Hematopoietic multipotent progenitor cell treated with erythropoietin and hydrocortisone succinate and interleukin-3 and kit ligand, for 6 days (in vitro differentiated cells): Measurements from ENCODE around the gene KRT6B.
"Not testable (repeated sequence)": the region's sequence is repeated elsewhere in the genome, so short reads cannot be mapped to it uniquely, and the experiment has no call there.

Source experiments
- DNase-seq: peaks from one replicate; pipeline ENCODE4 v3.0.0-alpha.2; 2015

The KRT6B gene

DNA sequence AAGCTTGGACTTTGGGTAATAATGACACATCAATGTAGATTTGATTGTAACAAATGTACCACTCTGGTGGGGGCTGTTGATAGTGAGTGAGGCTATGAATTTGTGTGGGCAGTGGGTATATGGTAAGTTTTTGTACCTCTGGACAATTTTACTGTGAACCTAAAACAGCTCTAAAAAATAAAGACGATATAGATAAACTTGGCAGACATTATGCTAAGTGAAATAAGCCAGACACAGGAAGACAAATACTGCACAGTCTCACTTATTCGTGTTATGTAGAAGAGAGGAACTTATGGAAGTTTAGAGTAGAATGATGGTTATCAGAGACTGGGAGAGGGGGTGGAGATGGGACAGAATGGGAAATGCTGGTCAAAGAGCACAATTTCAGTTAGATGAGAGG is 13.0 kb upstream of the KRT6B start:
- no peak for DNase-seq

DNA sequence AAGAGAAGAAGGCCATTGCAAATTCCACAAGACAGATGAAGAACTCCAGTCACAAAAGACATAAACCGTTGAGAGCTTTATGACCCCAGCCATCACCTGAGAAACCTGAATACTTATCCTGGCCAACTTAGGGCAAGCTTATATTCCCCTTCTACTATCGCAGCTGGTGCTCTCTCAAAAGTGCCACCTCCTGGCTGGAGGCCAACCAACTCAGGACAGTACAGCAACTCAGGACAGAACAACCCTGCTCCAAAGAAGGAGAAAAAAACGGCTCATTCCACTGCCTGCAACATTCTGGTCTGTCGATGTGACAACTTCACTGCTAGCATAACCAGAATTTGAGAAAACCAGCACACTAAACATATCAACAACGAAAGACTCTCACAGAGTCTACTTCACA is 9.7 kb upstream of the KRT6B start:
- DNase-seq: no peak

DNA sequence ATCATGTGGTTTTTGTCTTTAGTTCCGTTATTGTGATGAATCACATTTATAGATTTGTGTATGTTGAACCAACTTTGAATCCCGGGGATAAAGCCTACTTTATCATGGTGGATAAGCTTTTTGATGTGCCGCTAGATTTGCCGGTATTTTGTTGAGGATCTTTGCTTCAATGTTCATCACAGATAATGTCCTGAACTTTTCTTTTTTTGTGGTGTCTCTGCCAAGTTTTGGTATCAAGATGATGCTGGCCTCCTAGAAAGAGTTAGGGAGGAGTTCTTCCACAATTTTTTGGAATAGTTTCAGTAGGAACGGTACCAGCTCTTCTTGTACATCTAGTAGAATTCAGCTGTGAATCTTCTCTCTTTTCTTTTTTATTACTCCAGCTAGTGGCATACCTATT is 6.9 kb upstream of the KRT6B start:
- DNase-seq: no peak

DNA sequence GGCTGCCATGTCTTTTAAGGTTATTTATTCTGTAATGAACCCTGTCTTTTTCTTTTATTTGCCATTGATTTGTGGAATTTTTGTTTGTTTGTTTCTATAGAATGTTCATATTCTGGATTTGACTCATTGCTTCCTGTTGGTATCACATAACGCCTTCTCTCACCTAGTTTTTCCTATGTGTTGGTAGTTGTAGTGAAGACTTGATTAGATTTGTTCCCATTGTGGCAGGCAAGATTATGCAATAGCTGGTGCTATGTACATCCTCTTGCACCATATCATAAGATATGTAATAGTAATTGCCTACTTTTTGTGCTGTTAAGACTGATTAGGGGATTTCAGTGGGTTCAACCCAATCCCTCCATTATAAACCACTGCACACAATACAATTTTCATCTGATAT is 3.9 kb upstream of the KRT6B start:
- DNase-seq: peak; percentile 37

DNA sequence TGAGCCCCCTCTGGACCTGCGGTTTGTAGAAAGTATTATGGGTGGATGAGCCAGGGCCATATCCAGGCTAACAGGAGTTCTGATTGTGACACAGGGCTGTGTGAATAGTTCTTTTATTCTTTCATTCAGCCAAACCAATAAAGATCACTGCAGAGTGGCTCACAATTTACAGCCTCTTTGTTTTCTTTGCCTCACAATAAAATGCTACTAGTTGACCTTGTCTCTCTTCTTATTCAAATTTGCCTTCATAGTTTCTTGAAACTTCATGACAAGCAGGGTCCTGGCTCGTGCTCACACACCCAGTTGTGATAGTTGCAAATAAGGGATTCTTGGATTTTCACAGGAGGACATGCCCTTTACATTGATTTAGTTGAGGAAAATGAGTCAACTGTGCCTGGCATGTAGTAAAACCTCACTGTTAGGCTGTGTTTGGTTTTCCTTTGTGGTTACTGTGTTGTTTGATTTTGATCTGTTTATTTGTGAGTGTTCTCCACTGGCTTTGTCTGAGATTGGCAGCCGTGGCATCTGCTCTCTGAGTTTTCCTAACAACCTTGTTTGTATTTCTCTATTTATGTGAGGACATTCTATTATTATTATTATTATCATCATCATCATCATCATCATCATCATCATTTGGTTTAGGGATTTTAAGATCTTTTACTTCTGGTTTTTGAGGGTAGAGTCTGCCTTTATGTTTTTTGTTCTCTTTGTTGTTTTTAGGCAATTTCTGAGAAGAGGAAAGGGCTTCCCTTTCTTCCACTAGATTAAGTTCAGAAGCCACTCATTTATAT is 2.7 kb upstream of the KRT6B start:
- DNase-seq: no peak

DNA sequence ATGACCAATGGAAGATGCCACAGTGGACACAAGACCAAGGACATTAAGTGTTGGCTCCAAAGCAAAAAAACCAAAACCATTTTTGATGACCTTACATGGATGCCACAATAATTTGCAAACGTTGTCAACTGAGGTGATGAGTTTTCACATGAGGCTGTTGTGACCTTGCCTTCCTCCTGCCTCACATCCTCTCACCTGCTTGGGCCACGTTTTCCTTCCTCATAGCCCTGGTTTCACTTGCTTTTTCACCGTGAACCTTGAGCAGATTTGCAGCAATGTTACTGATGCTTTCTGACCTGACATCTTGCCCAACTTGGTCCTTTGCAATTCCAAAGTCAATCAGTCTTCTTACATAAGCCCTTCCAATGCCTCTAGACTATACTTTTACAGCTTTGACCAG is 3.7 kb downstream of the KRT6B start:
- no peak for DNase-seq

DNA sequence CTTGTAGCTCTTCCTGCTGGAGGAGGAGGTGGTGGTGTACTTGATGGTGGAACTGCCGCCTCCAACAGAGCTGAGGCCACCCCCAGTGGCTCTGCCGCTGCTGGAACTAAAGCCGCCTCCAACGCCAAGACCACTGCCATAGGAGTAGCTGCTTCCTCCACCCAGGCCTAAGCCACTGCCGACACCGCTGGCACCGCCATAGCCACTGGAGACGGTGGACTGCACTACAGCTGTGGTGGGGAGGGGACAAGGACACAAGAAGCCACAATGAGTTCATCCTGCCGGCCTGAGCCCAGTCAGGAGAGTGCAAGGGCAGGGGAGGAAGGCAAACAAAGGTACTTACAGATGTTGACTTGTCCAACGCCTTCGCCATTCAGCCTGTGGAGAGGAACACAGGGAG is 4.8 kb downstream of the KRT6B start:
- not testable (repeated sequence) for DNase-seq

DNA sequence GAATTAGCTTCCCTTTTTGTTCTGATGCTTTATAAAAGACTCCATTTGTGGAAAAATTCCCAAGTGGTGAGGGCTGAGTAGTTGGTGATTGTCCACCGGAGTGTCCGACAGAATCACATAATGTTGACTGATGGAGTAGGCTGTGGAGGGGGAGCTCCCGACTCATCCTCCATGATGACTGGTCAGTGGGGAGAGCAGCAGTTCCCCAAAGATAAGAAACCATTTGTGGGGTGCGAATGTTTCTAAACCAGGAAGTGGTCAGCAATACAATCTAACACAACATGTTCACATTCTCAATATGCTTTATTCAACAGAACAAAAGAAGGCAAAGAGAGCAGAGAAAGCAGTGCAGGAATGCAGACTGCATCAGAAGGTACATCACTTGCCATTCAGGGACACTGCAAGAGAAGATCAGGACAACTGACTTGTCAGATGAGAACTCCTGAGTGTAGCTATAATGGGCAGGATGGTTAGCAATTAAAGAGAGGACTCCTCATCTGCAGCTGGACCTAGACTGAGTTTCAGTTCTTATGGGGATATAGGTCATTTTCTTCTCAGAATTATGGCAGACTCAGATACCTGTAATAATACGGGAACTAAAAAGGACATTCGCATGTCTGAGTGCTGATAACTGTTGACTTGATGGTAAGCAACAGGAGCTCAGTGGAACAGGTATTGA is 5.4 kb downstream of the KRT6B start:
- peak; percentile 59 for DNase-seq

DNA sequence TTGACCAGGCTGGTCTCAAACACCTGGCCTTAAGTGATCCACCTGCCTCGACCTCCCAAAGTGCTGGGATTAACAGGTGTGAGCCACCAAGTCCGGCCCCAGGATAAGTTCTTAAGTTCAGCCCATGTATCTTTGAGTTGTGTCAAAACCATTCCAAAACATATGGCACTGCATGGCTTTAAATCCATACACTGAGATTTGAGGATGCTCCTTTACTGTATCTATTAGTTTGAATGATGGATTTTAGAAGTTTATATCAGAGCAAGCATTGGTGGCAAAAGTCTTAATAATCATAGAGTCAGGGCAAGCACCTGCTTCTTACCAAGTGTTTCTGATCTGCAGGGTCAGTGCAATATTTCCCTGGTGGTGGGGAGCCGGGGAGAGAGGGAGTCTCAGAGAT is 6.1 kb downstream of the KRT6B start:
- no peak for DNase-seq

DNA sequence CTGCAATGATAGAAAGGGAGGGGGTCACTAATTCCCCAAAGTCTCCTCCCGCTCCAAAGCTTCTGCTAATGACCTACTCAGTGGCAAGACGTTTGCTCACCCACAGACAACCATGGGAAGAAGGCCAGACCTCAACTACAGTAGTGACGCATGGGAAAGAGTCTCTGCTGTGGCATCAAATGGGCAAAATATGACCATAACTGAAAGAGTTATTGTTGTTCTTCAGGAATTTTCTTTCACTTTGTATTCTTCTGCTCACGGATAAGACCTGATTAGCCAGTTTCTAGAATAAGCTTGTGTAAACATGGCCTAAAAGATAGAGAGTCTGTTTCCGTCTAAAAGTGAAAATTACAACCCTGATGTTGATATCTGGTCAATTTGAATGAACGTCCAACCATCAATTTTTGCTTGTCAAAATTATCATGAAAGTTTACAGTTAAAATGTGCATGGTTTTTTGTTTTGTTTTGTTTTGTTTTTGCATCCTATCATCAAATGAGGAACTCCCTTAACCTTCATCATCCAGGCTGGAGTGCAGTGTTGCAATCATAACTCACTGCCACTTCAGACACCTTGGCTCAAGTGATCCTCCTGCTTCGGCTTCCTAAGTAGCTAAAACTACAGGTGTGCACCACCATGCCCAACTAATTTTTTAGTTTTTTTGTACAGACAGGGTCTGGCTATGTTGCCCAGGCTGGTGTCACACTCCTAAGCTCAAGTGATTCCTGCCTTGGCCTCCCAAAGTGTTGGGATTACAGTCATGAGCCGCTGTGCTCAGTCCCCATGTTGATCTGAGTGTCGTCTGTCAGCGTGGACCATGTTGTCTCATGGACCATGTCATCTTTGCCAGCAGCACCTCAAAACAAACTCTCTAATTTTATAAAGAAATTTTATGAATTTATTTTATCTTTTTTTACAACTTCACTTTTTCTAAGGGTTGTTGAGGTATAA is 7.0 kb downstream of the KRT6B start:
- no peak for DNase-seq

DNA sequence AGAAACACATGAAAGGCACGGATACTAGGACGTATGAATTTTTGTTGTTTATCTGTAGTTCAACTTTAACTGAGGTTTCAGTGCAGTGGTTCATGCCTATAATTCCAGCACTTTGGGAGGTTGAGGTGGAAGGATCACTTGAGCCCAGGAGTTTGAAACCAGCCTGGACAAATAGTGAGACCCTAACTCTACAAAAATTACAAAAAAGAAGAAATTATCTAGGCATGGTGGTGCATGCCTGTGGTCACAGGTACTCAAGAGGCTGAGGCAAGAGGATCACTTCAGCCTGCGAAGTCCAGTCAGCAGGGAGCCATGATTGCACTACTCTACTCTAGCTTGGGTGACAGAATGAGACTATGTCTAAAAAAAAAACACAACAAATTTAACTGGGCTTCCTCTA is 8.0 kb downstream of the KRT6B start:
- DNase-seq: no peak

DNA sequence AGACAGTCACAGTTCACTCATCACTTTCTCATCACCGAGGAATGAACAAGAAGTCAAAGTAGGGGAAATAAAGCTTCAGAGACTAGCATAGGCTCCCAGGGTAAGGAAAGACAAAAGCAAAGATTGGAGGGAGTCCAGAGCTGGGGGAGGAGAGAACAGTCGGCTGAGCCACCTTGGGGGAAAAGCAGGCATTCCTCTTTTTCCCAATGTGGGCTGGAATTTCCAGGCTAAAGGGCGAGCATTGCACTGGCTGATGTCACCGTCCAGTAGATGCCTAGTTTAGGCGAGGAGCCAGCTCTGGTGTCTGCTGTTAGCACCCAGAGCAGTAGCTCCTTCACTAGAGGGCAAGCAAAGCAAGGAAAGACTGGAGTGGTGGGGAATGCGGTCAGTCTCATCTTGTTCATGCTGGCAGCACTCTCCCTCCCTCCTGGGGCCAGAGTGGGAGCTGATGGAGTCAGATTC is 9.3 kb downstream of the KRT6B start:
- DNase-seq: no peak

DNA sequence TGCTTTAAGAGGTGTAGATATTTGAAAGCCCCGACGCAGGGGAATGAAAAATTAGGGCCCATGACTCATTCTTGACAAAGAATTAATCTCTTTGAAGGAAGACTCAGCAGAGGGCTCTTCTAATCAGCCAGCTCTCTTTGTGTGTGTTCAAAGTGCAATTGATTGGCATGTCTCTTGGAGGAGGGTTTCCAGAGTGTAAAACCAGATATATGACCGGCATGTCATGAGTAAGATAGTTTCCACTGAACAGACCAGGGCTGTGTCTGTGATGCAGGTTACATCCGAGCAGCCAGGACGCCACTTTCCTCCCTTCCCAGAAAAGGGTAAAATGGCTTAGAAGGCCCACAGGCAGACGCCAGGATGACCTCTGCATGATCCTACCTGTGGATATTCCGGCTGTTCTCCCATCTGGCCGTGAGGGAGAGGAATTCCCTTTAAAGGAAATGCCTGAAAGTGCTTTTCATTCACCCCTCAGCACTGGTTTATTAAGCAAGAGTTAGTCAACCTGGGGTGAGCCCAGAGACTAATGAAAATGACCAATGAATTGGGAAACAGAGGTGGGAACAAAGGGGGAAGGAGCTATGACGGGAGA is 10.5 kb downstream of the KRT6B start:
- DNase-seq: no peak

DNA sequence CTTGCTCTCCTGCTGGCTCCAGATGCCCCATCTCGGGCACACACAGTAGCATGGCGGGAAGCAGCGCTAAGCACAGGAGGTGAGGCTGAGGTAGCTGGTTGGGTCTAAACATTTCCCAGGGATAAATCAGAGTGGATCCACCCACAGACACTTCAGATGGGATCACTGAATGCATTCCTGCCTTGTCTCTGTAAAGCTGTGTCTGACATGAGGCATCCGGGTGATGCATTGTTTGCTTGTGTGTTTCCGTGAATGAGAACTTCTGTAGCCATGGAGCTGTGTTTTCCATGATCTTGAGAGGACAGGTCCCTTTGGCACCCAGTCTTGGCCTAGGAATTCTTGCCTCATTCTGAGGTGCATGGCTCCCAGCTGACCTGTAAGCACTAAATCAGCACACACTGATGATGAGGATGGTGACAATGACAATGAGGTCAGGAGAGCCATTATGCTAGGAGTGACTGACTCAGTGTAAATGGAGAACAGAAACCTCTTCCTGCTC is 11.1 kb downstream of the KRT6B start:
- no peak for DNase-seq

DNA sequence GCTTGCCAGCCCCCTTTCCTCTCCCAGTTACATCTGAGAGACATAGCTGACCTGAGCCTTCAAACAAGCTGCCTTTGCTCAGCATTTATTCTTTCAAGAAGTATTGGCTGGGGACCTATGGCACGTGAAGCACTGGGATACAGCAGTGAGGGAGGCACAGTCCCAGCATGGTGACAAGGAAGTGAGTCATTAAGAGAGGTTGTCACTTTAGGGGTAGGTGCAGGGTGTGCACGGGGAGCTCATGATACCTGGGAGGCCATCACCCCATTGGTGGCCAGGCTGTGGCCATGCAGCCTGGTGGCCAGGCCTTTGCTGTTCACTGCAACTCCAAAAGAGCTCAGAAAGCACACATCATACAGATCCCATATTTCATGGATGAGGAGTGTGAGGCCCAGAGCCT is 12.1 kb downstream of the KRT6B start:
- DNase-seq: no peak

DNA sequence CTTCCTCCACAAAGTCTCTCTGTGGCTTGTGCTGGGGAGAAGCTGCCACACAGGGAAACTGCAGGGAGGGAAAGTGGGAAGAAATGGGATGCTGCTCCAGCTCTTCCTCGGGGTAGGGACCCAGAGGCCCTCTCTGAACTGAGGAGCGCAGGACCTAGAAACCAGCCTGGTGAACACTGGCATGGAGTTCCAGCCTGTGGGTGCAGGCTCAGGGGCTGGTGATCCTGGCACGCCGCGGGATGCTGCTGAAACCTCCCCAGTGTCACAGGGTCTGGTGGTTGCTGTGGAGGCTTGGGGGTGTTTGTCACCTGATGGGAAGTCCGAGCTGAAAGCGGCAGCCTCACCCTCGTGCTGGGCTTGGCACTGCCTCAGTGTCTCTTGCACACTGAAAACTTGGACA is 12.5 kb downstream of the KRT6B start:
- DNase-seq: no peak

DNA sequence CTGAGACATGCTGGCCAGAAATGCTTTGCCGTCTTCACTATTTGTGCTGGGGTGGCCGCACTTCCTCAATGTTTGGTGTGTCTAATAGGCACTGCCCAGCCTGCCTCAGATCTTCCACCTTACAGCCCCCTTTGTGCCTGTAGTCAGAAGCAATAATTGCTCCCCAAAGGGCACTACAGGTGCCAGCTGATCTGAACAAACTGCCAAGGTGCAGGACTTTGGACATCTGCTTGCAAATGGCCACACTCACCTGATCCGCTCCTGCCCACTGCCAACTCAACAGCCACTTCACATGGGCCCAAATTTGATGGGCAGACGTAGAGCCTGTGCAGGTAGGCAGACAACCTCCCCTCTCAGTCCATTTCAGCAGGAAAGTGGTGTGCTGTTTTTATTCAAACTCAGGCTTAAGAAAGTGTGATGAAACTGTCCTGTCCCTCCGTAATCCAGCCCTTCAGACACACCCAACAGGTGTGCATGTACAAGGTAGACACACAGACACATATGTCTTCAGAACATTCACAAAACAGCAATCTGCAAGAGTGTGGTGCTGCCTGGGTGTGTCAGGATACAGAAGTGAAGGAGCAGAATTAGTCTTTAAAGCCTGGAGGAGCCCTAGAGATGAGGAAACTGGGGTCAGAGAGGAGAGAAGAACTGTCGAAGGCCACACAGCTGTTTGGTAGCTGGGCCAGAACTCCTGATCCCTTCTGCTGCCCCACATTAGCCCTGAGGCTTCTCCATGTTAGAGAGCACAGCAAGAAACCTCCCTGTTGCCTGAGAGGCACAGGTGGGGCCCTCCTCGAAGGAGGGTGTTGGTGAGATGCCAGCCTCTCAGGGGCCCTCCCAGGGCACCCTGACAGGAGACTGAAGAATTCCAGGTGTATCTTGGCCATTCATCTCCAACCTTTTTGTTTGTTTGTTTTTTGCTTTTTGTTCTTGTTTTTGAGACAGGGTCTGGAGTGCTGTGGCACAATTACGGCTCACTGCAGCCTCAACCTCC is 13.3 kb downstream of the KRT6B start:
- DNase-seq: no peak

DNA sequence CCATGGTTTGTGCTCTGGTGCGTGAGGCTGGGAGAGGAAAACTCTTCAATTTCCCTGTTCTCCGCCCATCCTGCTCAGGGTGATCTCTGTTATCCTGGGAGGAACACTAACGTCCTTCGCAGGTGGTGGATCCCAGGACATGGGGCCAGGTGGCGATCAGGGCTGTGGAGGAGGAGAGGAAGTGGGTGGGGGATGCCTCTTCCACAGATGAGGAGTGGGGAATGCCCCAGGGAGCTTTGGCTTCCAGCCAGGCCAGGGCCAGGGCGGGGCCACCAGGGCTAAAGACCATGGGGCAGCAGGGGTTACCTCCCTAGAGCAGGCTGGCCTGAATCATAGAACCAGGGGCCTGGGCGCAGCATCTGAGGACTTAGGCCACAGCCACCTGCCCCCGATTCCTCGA is 14.4 kb downstream of the KRT6B start:
- DNase-seq: no peak

DNA sequence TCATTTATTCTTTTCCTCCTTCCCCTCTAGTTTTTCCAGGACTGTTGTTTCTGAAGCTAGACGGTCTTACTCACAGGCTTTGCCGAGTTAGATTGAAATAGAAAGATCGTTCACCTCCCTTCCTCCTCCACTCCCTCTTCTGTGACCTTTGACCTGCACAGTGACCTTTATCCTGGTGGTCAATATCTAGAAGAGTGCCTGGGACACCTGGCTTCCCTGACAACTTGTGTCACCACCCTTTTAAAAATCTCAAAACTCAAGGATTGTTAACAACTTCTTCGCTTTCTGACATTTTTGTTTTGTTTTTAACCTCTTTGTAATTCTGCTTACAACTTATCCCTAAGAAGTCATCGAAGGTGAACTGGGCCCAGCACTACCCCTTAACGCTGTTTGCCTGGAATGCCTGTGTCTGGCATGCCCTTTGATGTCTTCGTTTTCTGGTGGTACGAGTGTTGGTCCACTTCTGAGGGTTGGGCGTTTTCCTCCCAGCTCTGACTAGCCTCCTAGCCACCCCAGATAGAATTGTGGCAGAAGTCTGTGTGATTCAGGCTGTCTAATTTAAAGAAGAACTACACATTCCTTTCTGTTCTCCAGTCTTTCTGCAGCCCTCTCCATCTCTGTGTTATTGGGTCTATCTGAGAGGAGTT is 15.0 kb downstream of the KRT6B start:
- no peak for DNase-seq

DNA sequence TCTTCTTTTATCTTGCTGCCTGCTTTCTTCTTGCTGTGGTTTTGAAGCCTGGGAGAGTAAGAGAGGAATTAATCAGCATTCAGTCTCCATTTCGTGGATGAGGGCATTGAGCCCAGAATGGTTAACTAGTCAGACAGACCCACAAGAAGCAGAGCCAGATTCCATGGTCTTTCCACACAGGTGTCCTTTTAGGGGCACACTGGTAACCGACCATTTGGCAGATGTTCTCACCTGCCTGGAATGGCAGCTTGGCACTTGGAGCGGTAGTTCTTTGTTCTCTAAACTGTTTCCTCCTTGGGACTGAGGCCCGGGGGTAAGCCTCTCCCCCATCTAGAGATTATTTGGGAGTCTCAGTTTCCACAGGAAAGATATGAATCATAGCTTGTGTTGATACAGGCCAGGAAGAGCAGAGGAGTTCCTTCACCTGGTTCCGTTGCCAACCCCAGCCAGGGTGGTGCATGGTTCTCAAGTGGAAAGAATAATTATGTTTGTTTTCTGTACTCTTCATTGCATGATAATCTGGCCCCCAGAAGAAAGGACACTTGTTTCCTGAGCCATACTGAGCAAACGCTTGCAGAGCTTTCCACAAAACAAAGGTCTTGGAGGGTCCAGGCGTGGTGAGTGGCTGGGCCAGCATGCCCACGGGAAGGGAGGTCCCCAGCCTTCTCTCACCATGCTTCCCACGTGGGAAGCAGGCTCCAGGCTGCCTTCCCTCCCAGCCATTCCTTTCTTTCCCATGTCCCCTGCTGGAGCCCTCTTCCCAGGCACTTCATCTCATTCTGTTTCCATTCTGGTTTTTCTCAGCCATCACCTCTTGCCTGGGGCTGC is 15.7 kb downstream of the KRT6B start:
- DNase-seq: no peak
